Aorta (tissue), 5 donors: ENCODE data around the gene THAP5. TPM values are rescaled to one million over a fixed set of nuclear protein-coding genes. Genes with fewer than 3 reads are reported as not detected.

Source experiments
- ATAC-seq: fragments of 200-7000 bp; cut with Tn5 transposase; one replicate; pipeline ENCODE4 v1.9.1; 2022; ENCODE audit warnings: moderate library complexity; ENCODE audit not compliant: low FRiP score
- DNase-seq, 2 donors: peaks; one replicate each; pipeline ENCODE4 v3.0.0-alpha.2; 2020
- H3K27ac ChIP-seq, 2 donors: one replicate each; pipeline ENCODE4 v1.5.1; 2013; ENCODE audit warnings: low read length in 2 of 2, mild to moderate bottlenecking in 2 of 2, moderate library complexity in 2 of 2, control low read depth in 1 of 2, inconsistent platforms in 1 of 2, low read depth in 1 of 2
- H3K27me3 ChIP-seq, 2 donors: one replicate each; pipeline ENCODE4 v1.6.1; 2013; ENCODE audit warnings: control low read depth in 1 of 2, low read length in 1 of 2, mild to moderate bottlenecking in 1 of 2, moderate library complexity in 1 of 2; ENCODE audit not compliant: insufficient read depth in 2 of 2, control insufficient read depth in 1 of 2
- H3K36me3 ChIP-seq, 2 donors: one replicate each; pipeline ENCODE4 v1.6.1; 2013; ENCODE audit warnings: control low read depth in 1 of 2, low read length in 1 of 2, mild to moderate bottlenecking in 1 of 2; ENCODE audit not compliant: insufficient read depth in 2 of 2, control insufficient read depth in 1 of 2
- H3K4me1 ChIP-seq, 2 donors: one replicate each; pipeline ENCODE4 v1.6.1; 2013; ENCODE audit warnings: low read length in 2 of 2, control low read depth in 1 of 2, mild to moderate bottlenecking in 1 of 2, moderate library complexity in 1 of 2; ENCODE audit not compliant: insufficient read depth in 2 of 2, control insufficient read depth in 1 of 2
- H3K4me3 ChIP-seq, 2 donors: one replicate each; pipeline ENCODE4 v1.5.1; 2013; ENCODE audit warnings: low read length in 2 of 2, control low read depth in 1 of 2, mild to moderate bottlenecking in 1 of 2
- H3K9me3 ChIP-seq: one replicate; pipeline ENCODE4 v1.6.1; 2013; ENCODE audit warnings: mild to moderate bottlenecking, low read length; ENCODE audit not compliant: control insufficient read depth
- WGBS, 2 donors: extraction: QIAGEN DNeasy Blood & Tissue Kit; methylation state at CpG; one replicate each; pipeline ENCODE4 v1.1.7; 2013; 5-methylcytosine and 5-hydroxymethylcytosine counted together
- intact Hi-C, 2 donors: fragments of 100-400 bp; cut with DNase I; formaldehyde crosslinking; loops; one replicate each; pipeline versions ENCODE4 v1.14.2 to v1.15.0; 2022
- polyA plus RNA-seq, 2 donors: library from polyadenylated mRNA; stranded (reverse); fragments of 200-250 nt; gene quantifications; one replicate each; pipeline ENCODE4 v1.2.3, GENCODE V29; 2013
- total RNA-seq, 2 donors: library from RNA; stranded (reverse); fragmentation: NEBNext Ultra II Directional; extraction: Animal tissue kit (Norgen Biotek cat#: 25700); gene quantifications; one replicate each; pipeline ENCODE4 v1.2.1, GENCODE V29; 2021
- donor health status: healthy with polysubstance abuse.
- donor health status: Bipolar disorder and iron deficiency.
- donor health status: DM: no; HTN: no; CAD: no.
- donor health status: DM: no; HTN: no; CAD: no.
- donor health status: DM: yes; HTN: yes; CAD: no.

THAP5 gene
- total and polyA plus RNA-seq, 4 donors, result 13.0 to 27.4 (median 20.2) TPM

GRCh38 chr7:108604307-108605077 lies 35.0 kb upstream of the THAP5 start:
- H3K27ac ChIP-seq, result no peak overlapping the region
- ATAC-seq, result no peak
- no peak for DNase-seq
- H3K4me3 ChIP-seq, result no peak overlapping the region
- no peaks in the 10 kb centered on the region for H3K4me1 ChIP-seq
- 86 to 90% methylated on average over 11 of the region's 11 CpGs for WGBS, 2 donors
- H3K27me3 ChIP-seq, result no peaks in the 10 kb centered on the region
- intact Hi-C loops, result no loop called here
- no peaks in the 10 kb centered on the region for H3K36me3 ChIP-seq
- no peaks in the 10 kb centered on the region for H3K9me3 ChIP-seq

DNA sequence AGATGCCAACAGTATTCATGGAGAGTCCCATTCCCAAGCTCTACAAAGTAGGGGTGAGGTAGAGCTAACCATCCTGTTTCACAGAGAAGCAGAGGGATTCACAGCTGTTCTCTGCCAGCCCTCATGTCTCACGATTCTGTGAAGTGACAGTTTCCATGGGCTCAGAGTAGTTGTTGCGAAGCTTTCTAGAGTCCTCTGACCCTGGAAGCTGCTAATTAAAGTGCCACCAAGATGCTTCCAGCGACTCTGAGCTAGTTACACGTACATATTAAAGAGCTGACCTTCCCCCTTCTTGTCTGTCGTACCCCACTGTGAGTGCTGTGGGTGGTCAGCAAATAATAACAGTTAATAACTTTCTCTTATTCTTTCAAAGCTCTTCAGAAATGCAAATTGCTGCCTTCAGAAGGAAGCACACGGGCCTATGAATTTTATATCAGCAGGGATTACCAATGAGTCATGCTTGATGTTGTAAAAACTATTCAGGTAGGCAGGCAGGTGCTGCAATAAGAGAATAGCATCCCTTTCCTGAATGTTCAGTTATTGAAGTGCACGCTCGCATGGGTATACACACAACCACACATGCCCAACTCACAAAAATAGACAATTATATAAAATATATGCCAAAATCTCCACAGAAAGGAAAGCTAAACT lies 34.3 kb upstream of the THAP5 start:
- H3K4me3 ChIP-seq, result no peak overlapping the region
- WGBS, 2 donors, result 71% methylated on average over 8 of the region's 8 CpGs
- H3K4me1 ChIP-seq, result no peaks in the 10 kb centered on the region
- H3K27me3 ChIP-seq, result no peaks in the 10 kb centered on the region
- no peak overlapping the region for H3K27ac ChIP-seq
- H3K9me3 ChIP-seq, result no peaks in the 10 kb centered on the region
- intact Hi-C loops, result no loop called here
- H3K36me3 ChIP-seq, result no peaks in the 10 kb centered on the region
- DNase-seq (no peak), ATAC-seq (no peak)

GRCh38 chr7:108600399-108600798 lies 30.9 kb upstream of the THAP5 start:
- intact Hi-C loops, result no loop called here
- H3K4me1 ChIP-seq, result no peaks in the 10 kb centered on the region
- H3K27ac ChIP-seq, result no peak overlapping the region
- no peaks in the 10 kb centered on the region for H3K27me3 ChIP-seq
- no peak overlapping the region for H3K4me3 ChIP-seq
- no peak for ATAC-seq
- 56 to 62% methylated on average over 1 of the region's 1 CpG for whole genome bisulfite sequencing, 2 donors
- no peaks in the 10 kb centered on the region for H3K9me3 ChIP-seq
- no peak for DNase-seq
- no peaks in the 10 kb centered on the region for H3K36me3 ChIP-seq

DNA sequence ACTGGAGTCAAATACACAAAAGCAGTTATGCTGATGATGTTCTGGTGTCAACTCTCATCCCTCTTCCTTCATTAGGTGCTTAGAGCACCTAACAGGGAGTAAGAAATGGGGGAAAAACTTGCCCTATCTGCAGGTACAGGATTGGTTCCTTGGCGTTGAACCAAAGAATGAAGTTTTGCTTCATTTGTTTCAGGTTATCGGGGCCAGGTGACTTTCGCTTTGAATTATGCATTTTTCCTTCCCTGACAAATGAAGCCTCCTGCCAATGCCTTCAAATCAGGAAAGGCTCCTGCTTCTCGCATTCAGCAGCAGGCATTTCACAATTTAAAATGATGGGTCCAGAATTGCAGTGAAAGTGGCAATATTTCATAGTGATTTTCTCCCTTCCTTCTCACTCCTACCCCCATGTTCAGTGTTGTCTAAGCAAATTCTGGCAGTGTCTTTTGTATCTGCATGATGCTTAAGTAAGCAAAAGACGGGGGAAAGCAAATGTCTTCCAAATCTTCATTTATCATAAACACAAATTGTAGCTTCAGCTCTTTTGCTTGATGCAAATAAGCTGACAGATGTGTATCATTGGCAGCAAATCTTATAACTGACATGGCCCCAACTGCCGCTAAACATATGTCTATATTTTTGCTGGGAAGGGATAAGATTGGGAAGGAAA lies 29.5 kb upstream of the THAP5 start:
- no peaks in the 10 kb centered on the region for H3K4me1 ChIP-seq
- no peaks in the 10 kb centered on the region for H3K27me3 ChIP-seq
- DNase-seq (no peak), ATAC-seq (no peak)
- H3K4me3 ChIP-seq, result no peak overlapping the region
- WGBS, 2 donors, result 80 to 84% methylated on average over 6 of the region's 6 CpGs
- H3K27ac ChIP-seq, result no peak overlapping the region
- intact Hi-C loops, result no loop called here
- no peaks in the 10 kb centered on the region for H3K9me3 ChIP-seq
- H3K36me3 ChIP-seq, result no peaks in the 10 kb centered on the region

DNA sequence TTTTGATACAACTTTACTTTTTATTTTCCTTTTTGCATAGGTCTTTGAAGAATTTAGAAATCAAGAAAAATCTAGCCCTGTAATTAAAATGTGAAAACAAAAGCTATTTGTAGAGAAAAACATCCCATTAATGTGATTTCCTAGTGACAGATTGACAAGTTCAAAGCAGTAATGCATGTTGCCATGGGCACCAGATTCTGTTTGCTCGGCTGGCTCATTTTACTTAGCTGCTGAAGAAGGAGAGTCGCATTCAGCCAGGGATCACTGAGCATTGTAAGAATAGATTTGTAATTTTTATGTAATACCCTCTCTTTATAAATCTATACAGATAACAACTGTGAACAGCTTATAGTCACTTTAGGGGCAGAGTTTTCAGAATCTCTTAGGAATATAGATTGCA lies 28.6 kb upstream of the THAP5 start:
- H3K36me3 ChIP-seq, result no peaks in the 10 kb centered on the region
- 53 to 60% methylated on average over 2 of the region's 2 CpGs for WGBS, 2 donors
- DNase-seq (no peak), ATAC-seq (no peak)
- no peak overlapping the region for H3K4me3 ChIP-seq
- H3K4me1 ChIP-seq, result no peaks in the 10 kb centered on the region
- intact Hi-C loops, result no loop called here
- no peaks in the 10 kb centered on the region for H3K27me3 ChIP-seq
- no peak overlapping the region for H3K27ac ChIP-seq
- H3K9me3 ChIP-seq, result no peaks in the 10 kb centered on the region

GRCh38 chr7:108596560-108596959 lies 27.1 kb upstream of the THAP5 start:
- H3K36me3 ChIP-seq, result no peaks in the 10 kb centered on the region
- WGBS, 2 donors, result 93 to 96% methylated on average over 4 of the region's 4 CpGs
- H3K27me3 ChIP-seq, result no peaks in the 10 kb centered on the region
- no peaks in the 10 kb centered on the region for H3K9me3 ChIP-seq
- DNase-seq, result no peak
- no peaks in the 10 kb centered on the region for H3K4me1 ChIP-seq
- H3K27ac ChIP-seq, result no peak overlapping the region
- intact Hi-C loops, result no loop called here
- ATAC-seq, result no peak
- no peak overlapping the region for H3K4me3 ChIP-seq

DNA sequence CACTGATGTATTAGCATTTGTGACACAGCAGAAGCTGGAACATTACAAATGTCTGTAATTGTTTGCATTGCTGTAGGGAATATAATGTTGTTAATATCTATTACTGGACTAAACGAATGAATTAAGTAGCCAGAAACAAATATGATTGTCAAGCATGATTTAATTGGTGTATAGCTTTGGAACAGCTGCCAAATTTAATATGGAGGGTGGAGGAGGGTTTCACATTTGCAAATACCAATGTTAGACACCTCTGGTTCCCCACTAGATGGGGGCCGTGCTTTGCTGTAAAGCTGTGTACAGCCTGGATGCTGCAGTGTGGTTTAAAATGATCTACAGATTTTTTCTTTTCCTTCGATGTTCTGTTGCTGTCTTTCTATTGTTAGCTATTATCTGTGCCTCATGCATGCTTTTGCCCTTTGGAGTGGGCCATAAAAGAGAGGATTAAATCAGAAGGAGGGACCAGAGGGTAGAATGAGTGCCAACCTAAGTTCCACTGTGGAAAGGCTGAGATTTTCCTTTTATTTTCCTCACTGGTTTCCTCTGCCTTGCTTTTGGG lies 23.2 kb upstream of the THAP5 start:
- no peak for ATAC-seq
- Histone ChIP-seq H3K4me3 (no peak overlapping the region), H3K36me3 (no peaks in the 10 kb centered on the region), H3K9me3 (no peaks in the 10 kb centered on the region), H3K27ac (no peak overlapping the region), H3K27me3 (no peaks in the 10 kb centered on the region), H3K4me1 (no peaks in the 10 kb centered on the region)
- intact Hi-C loops, result no loop called here
- 46 to 48% methylated on average over 3 of the region's 3 CpGs for WGBS, 2 donors
- DNase-seq, result no peak

DNA sequence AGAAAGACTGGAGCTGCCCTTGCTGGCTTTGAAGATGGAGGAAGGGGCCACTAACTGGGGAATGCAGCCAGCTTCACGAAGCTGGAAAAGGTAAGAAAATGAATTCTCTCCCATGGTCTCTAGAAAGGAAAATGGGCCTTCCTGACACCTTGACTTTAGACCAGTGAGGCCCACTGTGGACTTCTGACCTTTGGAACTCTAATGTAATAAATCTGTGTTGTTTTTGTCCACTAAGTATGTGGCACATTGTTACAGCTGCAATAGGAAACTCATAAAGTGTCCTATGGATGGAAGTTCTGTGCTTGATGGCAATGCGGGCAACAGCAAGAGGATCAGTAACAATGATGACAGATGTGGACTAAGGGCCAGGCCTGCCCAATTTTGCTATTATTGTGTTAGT lies 21.1 kb upstream of the THAP5 start:
- WGBS, 2 donors, result 84 to 94% methylated on average over 2 of the region's 2 CpGs
- ATAC-seq (no peak), DNase-seq (no peak)
- intact Hi-C loops, result no loop called here
- Histone ChIP-seq H3K27me3 (no peaks in the 10 kb centered on the region), H3K4me1 (no peaks in the 10 kb centered on the region), H3K4me3 (no peak overlapping the region), H3K36me3 (no peaks in the 10 kb centered on the region), H3K9me3 (no peaks in the 10 kb centered on the region), H3K27ac (no peak overlapping the region)
